ENCODE results near the gene COPG1. TPM values are rescaled to one million over a fixed set of nuclear protein-coding genes. Genes with fewer than 3 reads are reported as not detected.

COPG1 gene
- total RNA-seq, 1 donor from 2014 or later: 159 TPM

Other genes starting within 250 kb of the COPG1 start
- gene EFCC1, start 248.3 kb upstream of the COPG1 start, total RNA-seq: 0.14 TPM in 1 of 2 replicates, not detected in the other
- gene GP9, start 188.8 kb upstream of the COPG1 start, total RNA-seq: not detected in 2 replicates
- 54.6 and 58.0 TPM in 2 replicates for gene RAB43, start 127.8 kb upstream of the COPG1 start, total RNA-seq
- 21.2 and 27.7 TPM in 2 replicates for gene ISY1, start 88.5 kb upstream of the COPG1 start, total RNA-seq
- 256 and 271 TPM in 2 replicates for gene CNBP, start 65.7 kb upstream of the COPG1 start, total RNA-seq
- gene HMCES, start 29.3 kb downstream of the COPG1 start, total RNA-seq: 30.1 and 31.4 TPM in 2 replicates
- gene EFCAB12, start 179.0 kb downstream of the COPG1 start, total RNA-seq: not detected in 2 replicates
- gene MBD4, start 190.3 kb downstream of the COPG1 start, total RNA-seq: 12.3 and 23.9 TPM in 2 replicates
- 9.1 and 27.2 TPM in 2 replicates for gene IFT122, start 190.6 kb downstream of the COPG1 start, total RNA-seq